BE2C (cell line): Measurements from ENCODE around the gene NPTXR.

Experiments
- DNase-seq: peaks from one replicate; pipeline ENCODE4 v3.0.0-alpha.2; 2020
- H3K27me3 ChIP-seq: fragments of 250-450 bp; sonication (Bioruptor Pico); 2 replicates; pipeline ENCODE4 v1.5.1; 2020; ENCODE audit warnings: mild to moderate bottlenecking
- H3K36me3 ChIP-seq: fragments of 250-450 bp; sonication (Bioruptor Pico); 2 replicates; pipeline ENCODE4 v1.5.1; 2020; ENCODE audit warnings: mild to moderate bottlenecking
- H3K4me1 ChIP-seq: fragments of 250-450 bp; sonication (Bioruptor Pico); 2 replicates; pipeline ENCODE4 v1.5.1; 2020
- H3K4me3 ChIP-seq: 2 replicates; pipeline ENCODE4 v1.5.1; 2011; ENCODE audit warnings: low read depth, low read length
- H3K9me3 ChIP-seq: fragments of 250-450 bp; sonication (Bioruptor Pico); 2 replicates; pipeline ENCODE4 v1.5.1; 2020
- TF ChIP-seq, protein P1 (sequence below): IDR thresholded peaks from 2 replicates; pipeline ENCODE4 v1.5.1; 2012; ENCODE audit warnings: mild to moderate bottlenecking, low read depth, low read length

The NPTXR gene

GRCh38 chr22:38832005-38832978, 11.5 kb downstream of the NPTXR start:
- no peaks in the 10 kb centered on the region for H3K4me1 ChIP-seq
- TF ChIP-seq, protein P1, sequence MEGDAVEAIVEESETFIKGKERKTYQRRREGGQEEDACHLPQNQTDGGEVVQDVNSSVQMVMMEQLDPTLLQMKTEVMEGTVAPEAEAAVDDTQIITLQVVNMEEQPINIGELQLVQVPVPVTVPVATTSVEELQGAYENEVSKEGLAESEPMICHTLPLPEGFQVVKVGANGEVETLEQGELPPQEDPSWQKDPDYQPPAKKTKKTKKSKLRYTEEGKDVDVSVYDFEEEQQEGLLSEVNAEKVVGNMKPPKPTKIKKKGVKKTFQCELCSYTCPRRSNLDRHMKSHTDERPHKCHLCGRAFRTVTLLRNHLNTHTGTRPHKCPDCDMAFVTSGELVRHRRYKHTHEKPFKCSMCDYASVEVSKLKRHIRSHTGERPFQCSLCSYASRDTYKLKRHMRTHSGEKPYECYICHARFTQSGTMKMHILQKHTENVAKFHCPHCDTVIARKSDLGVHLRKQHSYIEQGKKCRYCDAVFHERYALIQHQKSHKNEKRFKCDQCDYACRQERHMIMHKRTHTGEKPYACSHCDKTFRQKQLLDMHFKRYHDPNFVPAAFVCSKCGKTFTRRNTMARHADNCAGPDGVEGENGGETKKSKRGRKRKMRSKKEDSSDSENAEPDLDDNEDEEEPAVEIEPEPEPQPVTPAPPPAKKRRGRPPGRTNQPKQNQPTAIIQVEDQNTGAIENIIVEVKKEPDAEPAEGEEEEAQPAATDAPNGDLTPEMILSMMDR, result no peak
- H3K27me3 ChIP-seq, result no peaks in the 10 kb centered on the region
- no peaks in the 10 kb centered on the region for H3K36me3 ChIP-seq
- no peaks in the 10 kb centered on the region for H3K9me3 ChIP-seq
- H3K4me3 ChIP-seq, result no peak overlapping the region
- no peak for DNase-seq

GRCh38 chr22:38831166-38831945, 12.5 kb downstream of the NPTXR start:
- TF ChIP-seq, protein P1, result no peak
- no peak for DNase-seq
- Histone ChIP-seq H3K27me3 (no peaks in the 10 kb centered on the region), H3K9me3 (no peaks in the 10 kb centered on the region), H3K4me1 (no peaks in the 10 kb centered on the region), H3K4me3 (no peak overlapping the region), H3K36me3 (no peaks in the 10 kb centered on the region)

- Histone ChIP-seq H3K9me3 (no peaks in the 10 kb centered on the region), H3K36me3 (no peaks in the 10 kb centered on the region), H3K27me3 (no peaks in the 10 kb centered on the region), H3K4me3 (no peak overlapping the region), H3K4me1 (no peaks in the 10 kb centered on the region)
- TF ChIP-seq, protein P1, result no peak
- DNase-seq, result no peak
Measured at GRCh38 chr22:38830845-38831108, 13.1 kb downstream of the NPTXR start.

- Histone ChIP-seq H3K27me3 (no peaks in the 10 kb centered on the region), H3K4me1 (no peaks in the 10 kb centered on the region), H3K4me3 (no peak overlapping the region), H3K9me3 (no peaks in the 10 kb centered on the region), H3K36me3 (no peaks in the 10 kb centered on the region)
- no peak for DNase-seq
- TF ChIP-seq, protein P1, result no peak
Measured at GRCh38 chr22:38830026-38830844, 13.6 kb downstream of the NPTXR start.

GRCh38 chr22:38829485-38829884, 14.3 kb downstream of the NPTXR start:
- H3K4me3 ChIP-seq, result no peak overlapping the region
- TF ChIP-seq, protein P1, result no peak
- H3K27me3 ChIP-seq, result no peaks in the 10 kb centered on the region
- no peaks in the 10 kb centered on the region for H3K4me1 ChIP-seq
- DNase-seq, result no peak
- no peaks in the 10 kb centered on the region for H3K9me3 ChIP-seq
- H3K36me3 ChIP-seq, result no peaks in the 10 kb centered on the region
